ENCODE data around the gene M1AP. TPM values are rescaled to one million over a fixed set of nuclear protein-coding genes. Genes with fewer than 3 reads are reported as not detected.

M1AP gene
- total and polyA plus RNA-seq, 2 of the 8 experiments (the other 6 are each of a cell fraction or from before 2014, with no cell fraction given): 4.8 TPM

GRCh38 chr2:74531666-74532065 is 116.5 kb downstream of the M1AP start:
- no peak overlapping the region for H2BK120ac ChIP-seq (replicated peaks; ENCODE audit: low read depth, low read length)
- no peak overlapping the region for H2BK20ac ChIP-seq (ENCODE audit: low read length)
- no peaks in the 10 kb centered on the region; a peak in 1 of 7 replicates for H3K27me3 ChIP-seq (replicated peaks in 1 of 4; ENCODE audit: control insufficient read depth in 3 of 4, extremely low read depth in 1 of 4, insufficient read depth in 3 of 4, low read length in 3 of 4)
- peaks cover 9% of the 10 kb centered on the region; the same call in 1 of the 2 replicates for H3K23me2 ChIP-seq (ENCODE audit: low read depth, low read length)
- DNase-seq (ENCODE audit: low read depth in 1 of 2, low spot score in 2 of 2) (no peak), FAIRE-seq (no peak)
- H3K4ac ChIP-seq (replicated peaks; ENCODE audit: insufficient read length, low read depth, low read length): no peak overlapping the region
- H4K20me1 ChIP-seq (replicated peaks in 1 of 2; ENCODE audit: control insufficient read depth in 1 of 2, insufficient read depth in 2 of 2, low read length in 2 of 2): peaks cover 6 to 11% of the 10 kb centered on the region in 2 experiments
- H3K14ac ChIP-seq (ENCODE audit: insufficient read length): no peak overlapping the region
- H2BK15ac ChIP-seq (ENCODE audit: low read length): no peak overlapping the region
- H3K27ac ChIP-seq (ENCODE audit: low read depth, low read length): no peak overlapping the region
- no peak overlapping the region for H3K56ac ChIP-seq (replicated peaks; ENCODE audit: insufficient read length, low read depth, low read length)
- H4K8ac ChIP-seq (ENCODE audit: extremely low read depth, insufficient read depth, low read length): no peak overlapping the region
- H3K23ac ChIP-seq (ENCODE audit: insufficient read length): no peak overlapping the region
- no peak overlapping the region for H2BK12ac ChIP-seq (ENCODE audit: low read depth, low read length)
- ChIA-PET CTCF (ENCODE audit: partially characterized antibody) (interaction anchor here (0.8 to 7.0 kb wide), 10 partner anchors 9 to 56 kb away, joined by 3 to 53 read pairs (median 5); partner anchors contain the start of genes CCDC142 and TTC31), POLR2A (ENCODE audit: partially characterized antibody) (interaction anchor here (1.3 to 5.9 kb wide), 6 partner anchors 7 to 42 kb away, joined by 3 to 73 read pairs (median 14); partner anchors contain the start of genes LBX2 and LOXL3)
- no peaks in the 10 kb centered on the region for H3K9me3 ChIP-seq (ENCODE audit: insufficient read depth in 2 of 2, low read depth in 1 of 2, low read length in 1 of 2)
- no peak overlapping the region for H4K91ac ChIP-seq (replicated peaks; ENCODE audit: insufficient read length, low read length)
- no peak overlapping the region for H2AFZ ChIP-seq (ENCODE audit: low read length)
- H2BK5ac ChIP-seq (ENCODE audit: low read depth, low read length): no peak overlapping the region
- H2AK5ac ChIP-seq (ENCODE audit: low read depth, low read length): no peak overlapping the region
- H3K36me3 ChIP-seq (ENCODE audit: control insufficient read depth in 2 of 4, insufficient read depth in 4 of 4, low read length in 3 of 4): peaks cover 4 to 27% (median 21%) of the 10 kb centered on the region in 4 experiments; a peak in 7 of 8 replicates
- H3K4me1 ChIP-seq (replicated peaks in 1 of 4; ENCODE audit: control insufficient read depth in 3 of 4, insufficient read depth in 4 of 4, low read length in 3 of 4): peaks cover 4 to 13% (median 6%) of the 10 kb centered on the region in 4 experiments; a peak in 6 of 7 replicates
- no peak overlapping the region for H3K18ac ChIP-seq (ENCODE audit: extremely low read depth, low read length)
- 95% methylated on average over 7 of the region's 7 CpGs; no CpG with 5 or more reads in 1 of the 2 experiments for WGBS, 2 experiments (ENCODE audit: extremely low coverage in 1 of 2, insufficient coverage in 1 of 2, insufficient read length in 1 of 2, insufficient replicate concordance in 2 of 2, low coverage in 1 of 2, low lambda C conversion rate in 2 of 2, missing lambda C conversion rate in 1 of 2)
- H3K4me3 ChIP-seq (ENCODE audit: extremely low read depth in 1 of 4, insufficient read depth in 2 of 4, low read depth in 3 of 4, low read length in 4 of 4): no peak overlapping the region
- H3K4me2 ChIP-seq (ENCODE audit: insufficient read depth in 1 of 2, low read depth in 2 of 2, low read length in 2 of 2): no peak overlapping the region; a peak in 1 of 4 replicates
- no peak overlapping the region for H3K9ac ChIP-seq (replicated peaks in 1 of 4; ENCODE audit: extremely low read depth in 1 of 4, low read depth in 3 of 4, low read length in 3 of 4)
- H3K79me2 ChIP-seq (ENCODE audit: control insufficient read depth in 1 of 2, insufficient read depth in 2 of 2, low read length in 2 of 2): peaks cover 0 to 18% of the 10 kb centered on the region in 2 experiments; a peak in 2 of 4 replicates
- peaks cover 10% of the 10 kb centered on the region for H3K79me1 ChIP-seq (ENCODE audit: low read depth, low read length)
- H4K5ac ChIP-seq (ENCODE audit: insufficient read length, low read depth, low read length): no peak overlapping the region
- TF ChIP-seq CEBPB (IDR thresholded peaks at IDR 0.05; ENCODE audit: low read depth, low read length): no peak
- no peak for TF ChIP-seq JUN (IDR thresholded peaks at IDR 0.05; ENCODE audit: low read depth, low read length)
- no peak for TF ChIP-seq MAX (IDR thresholded peaks at IDR 0.05)
- TF ChIP-seq SIRT6 (IDR thresholded peaks at IDR 0.05; ENCODE audit: low read length): no peak
- no peak for TF ChIP-seq ATF3 (IDR thresholded peaks at IDR 0.05; ENCODE audit: insufficient read depth, low read depth, low read length)
- TF ChIP-seq PHF8 (conservative IDR thresholded peaks at IDR 0.05; ENCODE audit: low read depth, low read length): no peak
- TF ChIP-seq TAF1 (IDR thresholded peaks at IDR 0.05; ENCODE audit: low read depth, low read length): no peak
- no peak for TF ChIP-seq CREB1 (IDR thresholded peaks at IDR 0.05)
- no peak for TF ChIP-seq BRCA1 (IDR thresholded peaks at IDR 0.05; ENCODE audit: low read depth, low read length)
- no peak for TF ChIP-seq USF2 (IDR thresholded peaks at IDR 0.05; ENCODE audit: low read length)
- TF ChIP-seq MAFK (IDR thresholded peaks at IDR 0.05; ENCODE audit: low read depth, low read length): no peak
- no peak for TF ChIP-seq E2F6 (IDR thresholded peaks at IDR 0.05)
